Ureter (tissue), 1 donor: Measurements from ENCODE around the gene BACE2. TPM values are rescaled to one million over a fixed set of nuclear protein-coding genes. Genes with fewer than 3 reads are reported as not detected.

Experiments
- DNase-seq: peaks from one replicate; pipeline ENCODE4 v3.0.0-alpha.2; 2020; ENCODE audit warnings: low spot score
- total RNA-seq: library from RNA; stranded (reverse); gene quantifications from one replicate; pipeline ENCODE4 v1.2.4, GENCODE V29; 2023
- donor health status: DM: yes; HTN: yes; CAD: no.

The BACE2 gene
- total RNA-seq, 1 donor from 2014 or later, result 52.9 TPM

DNA sequence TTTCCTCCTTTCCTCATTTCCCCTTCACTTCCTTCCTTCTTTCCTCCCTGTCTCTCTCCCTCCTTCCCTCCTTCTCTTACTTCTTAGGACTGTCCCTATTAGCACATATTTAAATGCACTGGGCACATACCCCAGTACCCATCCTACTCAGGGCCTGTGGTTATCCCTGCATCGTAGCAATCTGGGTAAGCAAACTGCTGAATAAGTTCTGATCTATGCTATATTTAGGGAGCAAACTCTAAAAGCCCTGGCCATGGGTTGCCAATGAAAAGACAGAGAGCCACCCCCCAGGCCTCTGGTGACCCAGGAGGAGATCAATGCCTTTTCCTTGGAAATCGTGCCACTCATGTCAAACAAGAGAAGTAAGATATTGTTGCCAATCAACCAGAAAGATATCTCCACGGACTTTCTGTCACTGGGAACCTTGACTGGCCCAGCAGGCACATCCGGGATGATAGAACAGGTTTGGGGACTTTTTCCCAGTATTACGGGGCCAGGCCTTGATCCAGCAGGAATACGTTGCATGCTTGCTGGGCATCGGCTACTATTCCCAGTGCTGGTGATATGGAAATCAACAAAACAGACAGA is 154.0 kb downstream of the BACE2 start:
- DNase-seq, result no peak

DNA sequence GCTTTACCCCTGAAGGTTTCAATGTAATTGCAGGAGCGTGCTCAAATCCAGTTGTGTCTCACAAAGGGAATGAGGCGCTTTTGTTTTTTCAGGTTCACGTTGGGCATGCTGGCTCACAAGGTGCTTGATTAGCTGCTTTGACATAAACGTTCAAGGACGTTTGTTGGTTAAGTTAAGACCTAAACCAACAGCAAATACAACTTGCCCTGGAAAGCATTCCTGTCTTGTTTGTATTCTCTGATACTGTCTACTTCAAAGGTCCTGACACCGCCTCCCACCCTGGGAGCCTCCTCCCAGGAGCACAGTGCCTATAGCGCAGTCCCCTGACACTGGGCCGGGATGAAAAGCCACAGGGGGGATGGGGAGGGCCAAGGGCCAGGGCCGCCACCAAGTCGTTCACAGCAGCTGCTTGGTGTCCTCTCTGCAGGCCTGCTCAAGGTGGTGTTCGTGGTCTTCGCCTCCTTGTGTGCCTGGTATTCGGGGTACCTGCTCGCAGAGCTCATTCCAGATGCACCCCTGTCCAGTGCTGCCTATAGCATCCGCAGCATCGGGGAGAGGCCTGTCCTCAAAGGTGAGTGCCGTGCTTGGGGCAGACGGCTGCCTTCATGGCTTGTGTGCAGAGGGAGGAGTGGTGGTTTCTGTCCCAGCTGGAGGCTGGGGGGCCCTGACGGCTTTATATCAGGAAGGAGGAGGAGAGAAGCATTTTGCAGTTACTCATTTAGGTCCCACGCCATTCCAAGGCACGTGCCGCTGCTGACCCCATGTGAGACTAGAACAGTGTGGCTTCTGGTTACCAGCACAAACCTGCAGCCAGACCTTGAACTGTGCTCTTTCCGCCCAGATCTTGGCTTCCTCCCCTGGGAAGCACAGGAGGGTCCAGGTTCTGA is 154.8 kb downstream of the BACE2 start:
- DNase-seq, result no peak

DNA sequence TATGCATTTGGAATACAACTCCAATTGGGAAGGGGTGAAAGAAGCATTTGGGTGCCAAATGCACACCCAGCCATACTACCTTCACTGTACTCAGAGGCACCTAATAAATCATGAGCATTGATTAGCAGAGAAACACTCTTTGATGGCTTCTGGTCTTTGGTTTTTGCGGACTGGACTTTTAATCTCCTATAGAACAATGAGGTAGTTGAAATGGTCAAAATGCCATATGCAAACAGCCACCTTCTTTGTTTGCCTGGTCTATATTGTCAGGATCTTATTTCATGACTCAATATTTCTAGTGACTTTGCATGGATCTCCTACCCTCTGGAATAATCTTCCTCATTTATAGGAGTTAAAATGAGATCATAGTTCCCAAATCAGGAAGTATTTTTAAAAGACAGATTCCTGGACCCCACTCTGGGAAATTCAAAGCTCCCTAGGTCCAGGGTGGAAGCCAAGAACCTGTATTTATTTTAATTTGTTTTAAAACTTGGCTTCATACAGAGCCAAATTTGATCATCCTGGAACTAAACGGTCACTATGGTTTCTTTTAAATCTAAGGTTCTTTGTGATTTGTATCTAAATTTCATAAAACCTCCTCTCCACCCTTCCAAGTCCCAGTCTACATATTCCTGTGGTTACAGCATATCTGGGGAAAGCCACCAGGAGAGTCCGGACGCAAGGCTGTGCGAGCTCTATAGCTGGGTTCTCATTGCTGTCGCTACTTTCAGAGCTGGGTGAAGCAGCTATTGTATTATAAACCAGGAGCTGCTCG is 157.4 kb downstream of the BACE2 start:
- no peak for DNase-seq

DNA sequence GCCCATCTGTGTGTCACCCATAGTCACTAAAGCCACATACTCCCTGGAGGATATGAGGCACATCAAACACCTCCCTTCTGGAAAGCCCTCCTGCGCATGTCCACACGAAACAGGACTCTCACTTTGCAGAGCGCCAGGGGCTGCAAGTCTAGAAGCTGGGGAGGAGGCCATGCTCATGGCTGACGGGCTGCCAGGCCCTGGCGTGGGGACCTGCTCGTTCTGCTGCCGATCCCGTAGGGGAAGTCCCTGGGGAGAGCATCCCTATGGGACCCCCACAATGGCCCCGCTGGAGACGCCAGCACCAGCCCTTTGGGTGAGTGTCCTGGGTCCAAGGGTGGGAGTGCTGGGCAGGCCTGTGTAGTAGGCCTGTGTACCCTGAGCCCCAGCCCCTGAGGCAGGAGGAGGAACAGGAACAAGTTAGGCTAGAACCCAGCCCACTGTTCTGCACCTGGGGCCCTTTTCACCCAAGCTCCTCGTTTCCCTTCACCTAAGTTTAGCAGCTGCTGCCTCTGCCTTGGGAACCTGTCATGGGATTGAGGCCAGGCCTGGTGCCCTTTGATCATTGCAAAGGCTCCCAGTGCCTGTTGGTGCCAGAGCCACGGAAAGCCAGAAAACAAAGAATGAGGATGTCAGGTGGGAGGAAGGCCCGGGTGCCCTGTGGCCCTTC is 158.6 kb downstream of the BACE2 start:
- DNase-seq, result no peak

- no peak for DNase-seq
Observed at GRCh38 chr21:41327753-41328152, 159.8 kb downstream of the BACE2 start.

DNA sequence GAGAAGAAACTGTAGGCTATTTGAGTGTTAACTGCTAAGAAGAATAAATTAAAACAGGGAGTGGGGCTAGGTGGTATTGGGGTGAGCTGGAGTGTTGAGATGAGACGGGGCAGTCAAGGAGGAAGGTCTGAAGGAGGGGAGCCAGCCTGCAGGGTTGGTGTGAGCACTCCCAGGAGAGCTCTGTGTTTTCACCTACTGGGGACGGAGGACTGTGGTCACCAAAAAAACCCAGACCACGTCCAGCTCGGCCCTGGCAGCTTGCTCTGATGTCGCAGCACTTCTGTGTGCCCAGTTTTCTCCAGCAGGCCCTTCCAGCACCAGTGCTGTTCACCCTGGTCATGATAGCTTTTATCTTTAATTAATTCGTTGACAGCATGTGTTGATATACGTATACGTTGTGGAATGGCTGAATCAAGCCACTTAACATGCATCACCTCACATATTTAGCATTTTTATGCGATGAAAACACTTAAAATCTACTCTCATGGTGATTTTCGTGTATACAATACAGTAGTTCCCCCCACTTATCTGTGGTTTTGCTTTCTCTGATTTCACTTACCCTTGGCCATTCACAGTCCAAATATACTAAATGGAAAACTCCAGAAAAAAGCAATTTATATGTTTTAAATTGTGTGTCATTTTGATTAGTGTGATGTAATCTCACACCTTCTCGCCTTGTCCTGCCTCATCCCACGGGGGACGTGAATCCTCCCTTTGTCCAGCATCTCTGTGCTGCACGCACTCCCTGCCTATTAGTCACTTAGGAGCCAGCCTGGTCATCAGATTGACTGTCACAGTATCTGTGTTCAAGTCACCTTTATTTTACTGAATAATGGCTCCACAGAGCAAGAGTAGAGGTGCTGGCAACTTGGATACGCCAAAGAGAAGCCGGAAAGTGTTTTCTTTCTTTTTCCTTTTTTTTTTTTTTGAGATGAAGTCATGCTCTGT is 161.0 kb downstream of the BACE2 start:
- DNase-seq, result no peak

Other genes starting within 250 kb of the BACE2 start
- gene FAM3B, start 148.6 kb downstream of the BACE2 start, total RNA-seq, result 116 TPM
- 18.9 TPM for gene MX2, start 193.9 kb downstream of the BACE2 start, total RNA-seq